GM21360 (cell line): ENCODE measurements around the gene NEK7.
"Not testable (repeated sequence)": the region's sequence is repeated elsewhere in the genome, so short reads cannot be mapped to it uniquely, and the experiment has no call there.

Experiments used
- ATAC-seq: cut with Tn5 transposase; IDR thresholded peaks from one replicate; pipeline ENCODE4 v1.9.1; 2021; ENCODE audit warnings: mild to moderate bottlenecking, moderate library complexity; ENCODE audit not compliant: unreplicated experiment

NEK7 gene

DNA sequence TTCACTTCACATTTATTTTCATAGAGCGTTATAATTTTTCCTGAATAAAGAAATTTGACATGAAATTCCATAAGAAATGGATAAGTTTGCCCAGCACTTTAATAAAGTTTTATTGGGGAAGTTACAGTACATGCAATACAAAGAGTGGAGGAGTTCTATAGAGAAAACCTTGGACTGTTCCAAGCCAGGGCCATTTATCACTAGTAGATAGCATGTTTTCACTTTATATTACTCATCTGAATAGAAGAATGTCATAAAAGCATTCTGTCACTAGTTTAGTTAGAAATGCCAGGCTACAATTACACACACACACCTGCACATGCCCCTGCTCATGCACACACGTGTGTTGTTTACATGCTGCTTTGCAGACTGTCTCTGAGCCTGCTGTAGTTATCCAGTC lies 123.3 kb downstream of the NEK7 start:
- no peak for ATAC-seq

GRCh38 chr1:198281911-198282310 lies 125.1 kb downstream of the NEK7 start:
- ATAC-seq, result no peak

- no peak for ATAC-seq
These were observed 126.4 kb downstream of the NEK7 start for GRCh38 chr1:198283222-198283621.

DNA sequence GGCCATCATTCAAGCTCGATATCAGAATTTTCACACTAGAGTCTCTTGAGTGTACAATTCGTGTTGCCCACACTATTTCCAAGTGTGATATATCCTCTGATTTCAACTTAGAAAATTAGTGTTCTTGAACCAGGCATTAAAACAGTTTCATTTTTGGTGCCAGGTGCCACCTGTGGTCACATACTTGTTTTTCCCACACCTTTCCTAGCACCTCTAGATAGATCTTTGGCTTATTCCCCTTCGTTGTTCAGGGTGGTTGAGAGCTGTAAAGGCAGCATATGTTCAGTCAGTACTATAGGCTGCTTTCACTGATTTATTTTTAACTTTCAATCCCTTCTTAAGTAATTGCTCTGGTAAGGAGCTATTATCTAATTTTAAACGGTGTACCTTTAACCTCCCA lies 131.1 kb downstream of the NEK7 start:
- ATAC-seq, result no peak

GRCh38 chr1:198290089-198290683 lies 133.4 kb downstream of the NEK7 start:
- ATAC-seq, result no peak

GRCh38 chr1:198291036-198291435 lies 134.2 kb downstream of the NEK7 start:
- ATAC-seq, result no peak

DNA sequence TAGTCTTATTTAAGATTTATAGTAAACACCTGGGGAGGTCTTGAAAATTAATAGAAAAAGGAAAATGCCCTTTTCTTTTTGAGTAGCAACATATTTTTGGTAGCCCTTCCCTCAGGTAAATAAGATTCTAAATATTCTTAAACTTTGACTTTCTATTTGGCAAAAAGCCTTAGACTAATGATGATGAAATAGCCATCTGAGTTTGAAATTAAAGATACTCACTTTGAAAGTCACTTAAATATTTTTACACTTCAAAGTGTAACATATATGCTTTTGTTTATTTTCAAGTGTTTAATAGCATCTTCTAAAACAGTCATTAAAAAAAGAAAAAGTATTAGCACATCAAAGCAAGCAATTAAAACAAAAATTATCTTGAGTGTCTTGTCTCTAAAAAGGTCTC lies 135.1 kb downstream of the NEK7 start:
- ATAC-seq, result no peak

GRCh38 chr1:198295225-198295624 lies 138.4 kb downstream of the NEK7 start:
- no peak for ATAC-seq

DNA sequence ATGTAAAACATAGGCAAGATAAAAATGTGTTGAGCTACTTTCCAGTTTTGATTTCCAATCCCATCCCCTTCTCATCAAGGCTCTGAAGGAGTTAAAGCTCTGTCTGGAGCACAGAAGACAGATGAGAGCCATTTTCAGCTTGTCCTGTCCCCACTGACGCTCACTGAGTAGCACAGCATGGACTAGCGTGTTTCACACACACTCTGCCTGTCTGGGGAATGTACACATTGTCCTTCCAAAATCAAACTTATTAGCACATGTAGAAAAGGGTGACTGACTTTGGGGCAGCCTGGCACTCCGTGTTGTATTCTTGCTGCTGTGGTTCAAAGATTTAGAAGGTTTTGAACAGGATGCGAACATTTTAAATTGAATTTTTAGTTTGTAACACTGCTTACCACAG lies 139.2 kb downstream of the NEK7 start:
- ATAC-seq, result no peak

DNA sequence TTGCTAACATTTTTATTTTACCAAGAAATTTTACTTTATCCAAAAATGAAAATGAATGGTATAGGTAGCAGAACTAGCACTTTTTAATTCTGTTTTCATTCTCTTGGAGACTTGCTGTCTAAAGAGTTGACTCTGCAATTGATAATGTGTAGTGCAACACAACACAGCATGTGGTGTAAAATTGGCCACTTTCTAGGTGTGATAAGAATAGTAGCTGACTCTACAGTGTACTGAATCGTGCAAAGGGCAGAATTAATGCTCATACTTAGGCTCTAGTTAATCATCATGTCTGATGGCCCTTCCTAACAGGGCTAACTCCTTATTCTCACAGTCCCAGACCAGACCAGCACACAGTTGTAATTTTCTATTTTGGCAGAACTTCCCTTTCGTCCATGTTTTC lies 140.5 kb downstream of the NEK7 start:
- ATAC-seq, result no peak

DNA sequence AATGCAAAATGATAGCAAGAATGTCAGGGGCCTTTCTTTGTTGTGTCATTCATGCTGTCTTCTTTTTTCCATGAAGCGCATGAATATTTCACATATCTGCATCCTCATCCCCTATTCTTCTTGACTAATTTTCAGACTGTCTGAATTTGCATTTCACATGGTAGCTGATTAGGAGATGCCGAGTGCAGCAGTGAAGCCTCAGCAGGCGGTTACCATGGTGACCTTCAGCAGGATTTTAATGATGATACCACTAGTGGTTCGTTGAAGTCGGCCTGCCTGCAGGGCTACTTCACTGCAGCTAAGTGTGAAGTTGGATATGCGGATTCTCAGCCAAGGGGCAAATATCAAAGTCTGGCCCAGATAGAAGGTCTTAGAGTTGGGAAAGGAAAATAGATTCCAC lies 141.8 kb downstream of the NEK7 start:
- ATAC-seq, result no peak

GRCh38 chr1:198300451-198300850 lies 143.7 kb downstream of the NEK7 start:
- no peak for ATAC-seq

GRCh38 chr1:198304431-198304830 lies 147.6 kb downstream of the NEK7 start:
- ATAC-seq, result no peak

DNA sequence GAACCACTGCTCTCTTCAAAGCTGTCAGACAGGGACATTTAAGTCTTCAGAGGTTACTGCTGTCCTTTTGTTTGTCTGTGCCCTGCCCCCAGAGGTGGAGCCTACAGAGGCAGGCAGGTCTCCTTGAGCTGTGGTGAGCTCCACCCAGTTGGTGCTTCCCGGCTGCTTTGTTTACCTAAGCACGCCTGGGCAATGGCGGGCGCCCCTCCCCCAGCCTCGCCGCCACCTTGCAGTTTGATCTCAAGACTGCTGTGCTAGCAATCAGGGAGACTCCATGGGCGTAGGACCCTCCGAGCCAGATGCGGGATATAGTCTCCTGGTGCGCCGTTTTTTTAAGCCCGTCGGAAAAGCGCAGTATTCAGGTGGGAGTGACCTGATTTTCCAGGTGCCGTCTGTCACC lies 158.0 kb downstream of the NEK7 start:
- ATAC-seq, result not testable (repeated sequence)

GRCh38 chr1:198315331-198315730 lies 158.5 kb downstream of the NEK7 start:
- not testable (repeated sequence) for ATAC-seq

DNA sequence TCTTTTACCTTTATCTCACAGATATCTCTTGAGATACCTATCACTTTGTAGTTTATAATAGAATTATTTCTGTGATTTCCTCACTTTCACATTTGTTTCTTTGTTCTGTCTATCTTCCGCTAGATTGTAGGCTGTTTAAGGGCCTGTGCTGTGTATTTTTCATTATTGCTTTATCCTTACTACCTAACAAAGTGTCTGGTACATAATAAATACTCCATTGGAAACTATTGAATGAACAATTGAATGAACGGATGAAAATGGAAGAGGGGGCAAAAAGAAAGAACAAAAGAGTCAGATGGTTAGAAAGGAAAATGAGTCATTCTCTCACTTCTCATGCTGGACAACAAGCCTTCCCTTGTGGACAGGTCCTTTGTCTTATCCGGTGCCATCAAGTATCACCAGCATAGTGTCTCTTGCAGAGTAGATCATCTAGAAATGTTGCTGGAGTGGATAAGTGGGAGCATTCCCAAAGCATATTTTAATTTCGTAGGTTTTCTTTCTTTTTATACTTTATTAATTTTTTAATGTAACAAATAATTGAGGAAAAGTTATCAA lies 159.8 kb downstream of the NEK7 start:
- ATAC-seq, result no peak

DNA sequence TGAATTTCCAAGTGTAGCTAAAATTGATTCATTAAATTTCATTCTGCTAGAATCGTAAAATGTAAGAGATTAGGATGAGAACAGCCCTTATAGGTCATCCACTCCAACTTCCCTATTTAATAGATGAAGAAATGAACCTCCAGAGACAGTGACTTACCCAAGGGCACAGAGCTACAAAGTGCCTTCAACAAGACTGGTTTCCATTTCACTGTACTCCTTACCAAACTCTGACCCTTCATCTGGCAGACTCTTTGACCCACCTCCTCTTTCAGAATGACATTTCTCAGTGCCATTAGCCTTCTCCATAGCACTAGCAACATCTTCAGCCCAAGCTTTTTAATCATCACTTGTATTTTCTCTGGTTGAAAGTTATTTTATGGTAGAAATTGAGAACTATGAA lies 161.3 kb downstream of the NEK7 start:
- peak; percentile 73 for ATAC-seq

- ATAC-seq, result no peak
These were observed 164.0 kb downstream of the NEK7 start for GRCh38 chr1:198320759-198321158.

GRCh38 chr1:198326232-198326631 lies 169.4 kb downstream of the NEK7 start:
- ATAC-seq, result no peak

GRCh38 chr1:198326915-198327314 lies 170.1 kb downstream of the NEK7 start:
- ATAC-seq, result no peak

DNA sequence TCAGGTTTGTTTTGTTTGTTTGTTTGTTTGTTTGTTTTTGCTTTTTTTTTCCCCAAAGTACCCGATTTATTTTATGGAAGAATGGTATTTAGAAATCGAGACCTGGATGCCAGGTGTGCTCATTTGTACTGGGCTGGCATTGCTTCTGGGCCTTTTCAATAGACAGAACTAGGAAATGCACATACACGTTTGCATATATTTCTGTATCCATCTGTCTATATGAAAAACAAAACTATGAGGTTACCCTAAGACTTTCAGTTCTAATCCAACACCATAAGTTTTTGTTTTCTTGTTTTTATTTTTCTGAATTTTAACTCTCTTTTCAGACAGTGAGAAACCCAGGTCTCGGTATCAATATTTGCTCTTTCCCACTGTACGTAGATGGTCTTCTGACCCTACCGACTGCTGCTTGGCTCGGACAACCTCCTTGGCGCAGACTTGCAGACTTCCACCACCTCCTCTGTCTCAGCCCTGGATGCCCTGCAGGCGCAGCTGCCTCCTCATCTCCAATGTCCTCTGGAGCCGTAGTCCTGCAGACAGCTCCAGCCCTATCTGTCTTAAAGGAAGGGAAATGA lies 171.7 kb downstream of the NEK7 start:
- ATAC-seq, result no peak

DNA sequence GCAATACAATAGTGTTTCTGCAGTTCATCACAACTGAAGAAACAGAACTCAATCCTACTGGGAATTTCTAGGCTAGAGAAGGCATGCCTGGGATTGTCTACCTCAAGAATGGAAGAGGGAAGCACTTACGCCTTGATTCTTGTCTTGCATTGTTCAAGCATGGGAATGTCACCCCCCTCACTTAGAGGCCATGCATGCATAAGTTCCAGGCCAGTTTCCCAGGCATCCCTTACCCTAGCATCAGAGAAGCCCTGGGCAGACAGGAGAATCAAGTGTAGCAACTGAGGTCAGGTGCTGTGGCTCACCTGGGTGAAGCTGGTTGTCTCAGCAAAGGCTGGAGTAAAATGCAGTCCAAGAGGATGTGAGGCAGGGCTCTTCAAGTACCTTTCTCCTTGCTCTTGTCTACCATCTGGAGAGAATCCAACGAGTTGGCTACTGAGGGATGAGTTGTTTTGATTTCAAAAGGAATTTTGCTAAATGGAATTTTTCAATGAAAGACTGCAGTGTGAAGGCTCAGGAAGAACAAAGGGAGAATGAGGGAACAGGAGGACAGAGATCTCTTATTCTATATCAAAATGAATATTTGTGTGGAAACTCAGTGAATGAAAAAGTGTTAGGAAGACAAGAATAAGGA lies 174.3 kb downstream of the NEK7 start:
- ATAC-seq, result no peak
